ENCODE measurements around the gene MEGF9. TPM values are rescaled to one million over a fixed set of nuclear protein-coding genes. Genes with fewer than 3 reads are reported as not detected.

The MEGF9 gene
- total and polyA plus RNA-seq, 2 donors (not counting 3 experiments of a cell fraction or from before 2014, with no cell fraction given) = 4.0 to 13.0 TPM

GRCh38 chr9:120702075-120702474 lies 12.2 kb downstream of the MEGF9 start:
- no peak overlapping the region for H2AFZ ChIP-seq (ENCODE audit: low read depth, low read length)
- no peak overlapping the region for H3K4me3 ChIP-seq (replicated peaks in 1 of 3; ENCODE audit: insufficient read depth in 1 of 3, low read depth in 1 of 3, low read length in 3 of 3)
- H3K79me2 ChIP-seq (ENCODE audit: control insufficient read depth, insufficient read depth, low read length) = no peaks in the 10 kb centered on the region
- H3K9me3 ChIP-seq (replicated peaks; ENCODE audit: control insufficient read depth, insufficient read depth, low read length) = no peaks in the 10 kb centered on the region
- intact Hi-C loops (cut with micrococcal nuclease) (no loop called here), dilution Hi-C loops (cut with MboI; ENCODE audit: extremely low pct_ligation_motif_present, low sequenced_read_pairs) (no loop called here)
- H3K27ac ChIP-seq (ENCODE audit: insufficient read depth, low read depth, low read length) = no peak overlapping the region
- no peaks in the 10 kb centered on the region for H3K36me3 ChIP-seq (ENCODE audit: control insufficient read depth in 2 of 2, extremely low read depth in 1 of 2, insufficient read depth in 2 of 2, low read length in 2 of 2)
- POLR2A ChIA-PET = no interaction called here
- H3K9ac ChIP-seq (replicated peaks; ENCODE audit: extremely low read depth, insufficient read depth, low read length) = no peak overlapping the region
- peaks cover 4% of the 10 kb centered on the region for H3K4me1 ChIP-seq (ENCODE audit: control insufficient read depth, extremely low read depth, insufficient read depth, low read length)
- H3K4me2 ChIP-seq (ENCODE audit: insufficient read depth, low read length) = no peak overlapping the region
- CTCF ChIA-PET = interaction anchor here (1.2 kb wide), 1 partner anchor 82 kb away, joined by 3 read pairs; no protein-coding TSS in a partner anchor
- no peak for FAIRE-seq
- BruUV-seq (replicated peaks) = no TSS peak
- TF ChIP-seq FOS (IDR thresholded peaks at IDR 0.05; ENCODE audit: borderline replicate concordance, insufficient read depth, low read length) = no peak
- no peak for TF ChIP-seq POLR2A (IDR thresholded peaks at IDR 0.05; ENCODE audit: low read depth, low read length)
- TF ChIP-seq GATA2 (IDR thresholded peaks at IDR 0.05; ENCODE audit: insufficient read depth, insufficient read length, low read depth, low read length) = no peak
- TF ChIP-seq EZH2 (IDR thresholded peaks at IDR 0.05; ENCODE audit: borderline replicate concordance, low read depth, low read length, severe bottlenecking) = no peak
- no peak for TF ChIP-seq CTCF (IDR thresholded peaks at IDR 0.05; ENCODE audit: extremely low read depth in 1 of 2, insufficient read depth in 1 of 2, low read depth in 1 of 2, low read length in 2 of 2)
- TF ChIP-seq JUN (IDR thresholded peaks at IDR 0.05; ENCODE audit: borderline replicate concordance, insufficient read depth, insufficient read length, low read depth) = no peak
- TF ChIP-seq POLR2AphosphoS5 (IDR thresholded peaks at IDR 0.05; ENCODE audit: insufficient read depth, low read depth, low read length) = no peak
- no peak for TF ChIP-seq MYC (IDR thresholded peaks at IDR 0.05; ENCODE audit: low read depth, low read length)
- TF ChIP-seq MAX (IDR thresholded peaks at IDR 0.05; ENCODE audit: insufficient read depth, insufficient read length) = no peak
- no peaks in the 10 kb centered on the region for H4K20me1 ChIP-seq (replicated peaks; ENCODE audit: control insufficient read depth, extremely low read depth, insufficient read depth, low read length)
- no peak for DNase-seq (ENCODE audit: low read depth, low spot score)
- H3K9me1 ChIP-seq (replicated peaks; ENCODE audit: control insufficient read depth, extremely low read depth, insufficient read depth, low read length) = no peaks in the 10 kb centered on the region
- no peaks in the 10 kb centered on the region for H3K27me3 ChIP-seq (ENCODE audit: control insufficient read depth in 2 of 2, insufficient read depth in 2 of 2, low read length in 2 of 2)
